HL-60 (cell line): ENCODE data around the gene WNT4.
A peak's percentile ranks its signal among the peaks of the same experiment; 100 is the strongest.

ENCODE experiments used
- DNase-seq, 2 experiments: peaks; one replicate each; pipeline ENCODE4 v3.0.0-alpha.2; 2010 to 2020; ENCODE audit warnings: low read depth in 1 of 2, low spot score in 1 of 2
- H3K27ac ChIP-seq: fragments of 250-450 bp; sonication (Bioruptor Pico); replicated peaks from 2 replicates; pipeline ENCODE4 v1.5.1; 2020; ENCODE audit warnings: mild to moderate bottlenecking, moderate library complexity
- H3K27me3 ChIP-seq: fragments of 250-450 bp; sonication (Bioruptor Pico); 2 replicates; pipeline ENCODE4 v1.5.1; 2021; ENCODE audit warnings: mild to moderate bottlenecking, moderate library complexity; ENCODE audit not compliant: insufficient read depth, poor library complexity, severe bottlenecking
- H3K4me3 ChIP-seq: replicated peaks from 2 replicates; pipeline ENCODE4 v1.5.1; 2011; ENCODE audit warnings: mild to moderate bottlenecking, control low read depth, low read length; ENCODE audit not compliant: insufficient read depth
- GABPA ChIP-seq: IDR thresholded peaks from 2 replicates; pipeline ENCODE4 v1.6.1; 2012; ENCODE audit warnings: low read depth
- POLR2AphosphoS5 ChIP-seq: IDR thresholded peaks from 2 replicates; pipeline ENCODE4 v1.6.1; 2012; ENCODE audit warnings: low read depth
- SPI1 ChIP-seq: IDR thresholded peaks from 2 replicates; pipeline ENCODE4 v1.6.1; 2012; ENCODE audit warnings: low read depth, mild to moderate bottlenecking, borderline replicate concordance
- TF ChIP-seq, protein P1 (sequence below): IDR thresholded peaks from 2 replicates; pipeline ENCODE4 v1.6.1; 2012; ENCODE audit warnings: low read depth; ENCODE audit not compliant: insufficient replicate concordance
- TF ChIP-seq, protein P2 (sequence below): IDR thresholded peaks from one replicate; pipeline ENCODE4 v1.5.1; 2011; ENCODE audit warnings: low read length, control low read depth, inconsistent platforms; ENCODE audit not compliant: insufficient read depth

WNT4 gene

DNA sequence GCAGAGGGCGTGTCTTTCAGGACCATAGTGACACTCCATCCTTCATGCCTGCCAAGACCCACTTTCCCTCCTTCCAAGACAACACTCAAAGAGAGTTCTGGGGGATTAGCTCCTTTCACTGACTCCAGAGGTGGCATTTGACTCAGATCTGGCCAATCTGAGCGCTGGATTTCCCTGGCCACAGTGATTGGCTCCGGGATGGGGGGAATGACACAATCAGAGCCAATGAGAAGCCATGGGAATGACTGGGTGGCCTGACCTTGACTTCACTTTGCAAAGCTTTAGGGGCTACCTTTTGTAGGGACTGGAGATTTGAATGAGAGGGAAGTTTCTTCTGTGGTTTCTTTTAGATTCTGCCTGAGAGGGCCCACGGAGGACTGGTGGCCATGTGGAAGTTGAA, 26.9 kb upstream of the WNT4 start:
- DNase-seq: no peak
- Histone ChIP-seq H3K4me3 (no peak overlapping the region), H3K27ac (no peak overlapping the region), H3K27me3 (no peaks in the 10 kb centered on the region)
- TF ChIP-seq, protein P1, sequence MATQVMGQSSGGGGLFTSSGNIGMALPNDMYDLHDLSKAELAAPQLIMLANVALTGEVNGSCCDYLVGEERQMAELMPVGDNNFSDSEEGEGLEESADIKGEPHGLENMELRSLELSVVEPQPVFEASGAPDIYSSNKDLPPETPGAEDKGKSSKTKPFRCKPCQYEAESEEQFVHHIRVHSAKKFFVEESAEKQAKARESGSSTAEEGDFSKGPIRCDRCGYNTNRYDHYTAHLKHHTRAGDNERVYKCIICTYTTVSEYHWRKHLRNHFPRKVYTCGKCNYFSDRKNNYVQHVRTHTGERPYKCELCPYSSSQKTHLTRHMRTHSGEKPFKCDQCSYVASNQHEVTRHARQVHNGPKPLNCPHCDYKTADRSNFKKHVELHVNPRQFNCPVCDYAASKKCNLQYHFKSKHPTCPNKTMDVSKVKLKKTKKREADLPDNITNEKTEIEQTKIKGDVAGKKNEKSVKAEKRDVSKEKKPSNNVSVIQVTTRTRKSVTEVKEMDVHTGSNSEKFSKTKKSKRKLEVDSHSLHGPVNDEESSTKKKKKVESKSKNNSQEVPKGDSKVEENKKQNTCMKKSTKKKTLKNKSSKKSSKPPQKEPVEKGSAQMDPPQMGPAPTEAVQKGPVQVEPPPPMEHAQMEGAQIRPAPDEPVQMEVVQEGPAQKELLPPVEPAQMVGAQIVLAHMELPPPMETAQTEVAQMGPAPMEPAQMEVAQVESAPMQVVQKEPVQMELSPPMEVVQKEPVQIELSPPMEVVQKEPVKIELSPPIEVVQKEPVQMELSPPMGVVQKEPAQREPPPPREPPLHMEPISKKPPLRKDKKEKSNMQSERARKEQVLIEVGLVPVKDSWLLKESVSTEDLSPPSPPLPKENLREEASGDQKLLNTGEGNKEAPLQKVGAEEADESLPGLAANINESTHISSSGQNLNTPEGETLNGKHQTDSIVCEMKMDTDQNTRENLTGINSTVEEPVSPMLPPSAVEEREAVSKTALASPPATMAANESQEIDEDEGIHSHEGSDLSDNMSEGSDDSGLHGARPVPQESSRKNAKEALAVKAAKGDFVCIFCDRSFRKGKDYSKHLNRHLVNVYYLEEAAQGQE: no peak
- TF ChIP-seq POLR2AphosphoS5 (no peak), GABPA (no peak), SPI1 (no peak)
- TF ChIP-seq, protein P2, sequence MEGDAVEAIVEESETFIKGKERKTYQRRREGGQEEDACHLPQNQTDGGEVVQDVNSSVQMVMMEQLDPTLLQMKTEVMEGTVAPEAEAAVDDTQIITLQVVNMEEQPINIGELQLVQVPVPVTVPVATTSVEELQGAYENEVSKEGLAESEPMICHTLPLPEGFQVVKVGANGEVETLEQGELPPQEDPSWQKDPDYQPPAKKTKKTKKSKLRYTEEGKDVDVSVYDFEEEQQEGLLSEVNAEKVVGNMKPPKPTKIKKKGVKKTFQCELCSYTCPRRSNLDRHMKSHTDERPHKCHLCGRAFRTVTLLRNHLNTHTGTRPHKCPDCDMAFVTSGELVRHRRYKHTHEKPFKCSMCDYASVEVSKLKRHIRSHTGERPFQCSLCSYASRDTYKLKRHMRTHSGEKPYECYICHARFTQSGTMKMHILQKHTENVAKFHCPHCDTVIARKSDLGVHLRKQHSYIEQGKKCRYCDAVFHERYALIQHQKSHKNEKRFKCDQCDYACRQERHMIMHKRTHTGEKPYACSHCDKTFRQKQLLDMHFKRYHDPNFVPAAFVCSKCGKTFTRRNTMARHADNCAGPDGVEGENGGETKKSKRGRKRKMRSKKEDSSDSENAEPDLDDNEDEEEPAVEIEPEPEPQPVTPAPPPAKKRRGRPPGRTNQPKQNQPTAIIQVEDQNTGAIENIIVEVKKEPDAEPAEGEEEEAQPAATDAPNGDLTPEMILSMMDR: no peak

DNA sequence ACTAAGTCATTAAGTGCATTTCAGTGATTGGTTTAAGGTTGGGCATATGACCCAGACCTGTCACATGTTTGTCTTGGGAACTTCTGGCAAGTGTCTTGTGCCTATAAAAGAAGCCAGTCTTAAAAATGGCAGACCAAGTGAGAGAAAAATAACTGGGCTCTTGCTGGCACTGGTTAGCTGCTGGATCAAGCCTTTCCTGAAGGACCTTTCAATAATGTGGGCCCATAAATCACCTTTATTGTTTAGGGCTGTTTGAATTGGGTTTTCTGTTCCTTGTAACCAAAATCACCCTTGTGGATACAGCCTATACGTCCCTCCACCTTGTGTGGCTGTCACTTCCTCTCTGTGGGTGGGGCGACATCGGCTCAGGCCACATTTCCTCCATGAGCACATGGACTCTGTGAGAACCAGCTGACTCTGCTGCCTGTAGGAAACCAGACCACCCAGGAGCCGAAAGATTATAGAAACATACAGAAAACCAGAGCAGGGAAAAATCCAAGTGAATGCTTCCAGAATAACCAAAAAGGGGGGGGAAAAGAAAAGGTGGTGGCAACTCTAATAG, 25.6 kb upstream of the WNT4 start:
- TF ChIP-seq, protein P2: no peak
- TF ChIP-seq SPI1: peak; percentile 54; the same call in 1 of the 2 replicates
- TF ChIP-seq GABPA: no peak
- TF ChIP-seq, protein P1: no peak
- TF ChIP-seq POLR2AphosphoS5: no peak
- no peaks in the 10 kb centered on the region for H3K27me3 ChIP-seq
- no peak overlapping the region for H3K27ac ChIP-seq
- H3K4me3 ChIP-seq: no peak overlapping the region
- DNase-seq: peak in 1 of 2 experiments; percentile 10

DNA sequence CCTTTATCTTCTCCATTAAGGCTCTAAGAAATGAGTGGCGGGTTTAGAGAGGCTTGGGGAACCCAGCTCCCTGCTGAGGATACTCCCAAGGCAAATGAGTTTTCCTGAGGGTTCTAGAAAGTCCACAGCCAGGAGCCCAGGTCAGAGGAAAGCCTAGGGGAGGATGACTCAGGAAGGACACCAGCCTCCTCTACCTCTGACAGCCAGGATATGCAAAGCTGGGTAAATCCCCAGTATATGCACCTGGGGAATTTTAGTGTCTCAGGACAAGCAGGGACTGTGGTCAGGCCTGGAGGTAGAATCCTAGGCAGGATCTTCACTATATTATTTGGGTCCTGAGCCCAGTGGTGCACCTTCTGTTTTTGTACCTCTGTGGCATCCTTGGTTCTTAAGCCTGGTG, 23.5 kb upstream of the WNT4 start:
- Histone ChIP-seq H3K4me3 (no peak overlapping the region), H3K27ac (no peak overlapping the region), H3K27me3 (no peaks in the 10 kb centered on the region)
- TF ChIP-seq SPI1: no peak
- TF ChIP-seq, protein P2: no peak
- no peak for DNase-seq
